Gastroesophageal sphincter (tissue), 4 donors: Measurements from ENCODE around the gene SLC38A11. TPM values are rescaled to one million over a fixed set of nuclear protein-coding genes. Genes with fewer than 3 reads are reported as not detected.

Source experiments
- ATAC-seq: fragments of 150-250 bp; one replicate; pipeline ENCODE4 v1.9.1; 2016; ENCODE audit warnings: mild to moderate bottlenecking, moderate library complexity
- H3K27ac ChIP-seq, 4 donors: fragments of 200-600 bp; sonication (generic) in 3 of 4; 1 replicate in 3 of 4; 2 replicates in 1 of 4; pipeline ENCODE4 v1.5.1; 2016 to 2019
- H3K27me3 ChIP-seq: fragments of 200-600 bp; sonication (generic); one replicate; pipeline ENCODE4 v1.5.1; 2019
- H3K36me3 ChIP-seq, 2 donors: fragments of 200-600 bp; sonication (generic); one replicate each; pipeline ENCODE4 v1.5.1; 2019; ENCODE audit warnings: control low read depth in 1 of 2
- H3K4me1 ChIP-seq, 3 donors: fragments of 200-600 bp; sonication (generic); 1 replicate in 2 of 3; 2 replicates in 1 of 3; pipeline ENCODE4 v1.5.1; 2016 to 2019; ENCODE audit warnings: control low read depth in 2 of 3
- H3K4me3 ChIP-seq, 2 donors: fragments of 200-600 bp; sonication (generic); one replicate each; pipeline ENCODE4 v1.5.1; 2019; ENCODE audit warnings: mild to moderate bottlenecking in 1 of 2, moderate library complexity in 1 of 2
- H3K9me3 ChIP-seq, 3 donors: fragments of 200-600 bp; sonication (generic); one replicate each; pipeline ENCODE4 v1.5.1; 2017 to 2019; ENCODE audit warnings: control low read depth in 2 of 3
- CTCF ChIP-seq, 4 experiments: fragments of 200-600 bp in 2 of 4; fragments of 450-650 bp in 2 of 4; sonication (generic) in 1 of 4; IDR thresholded peaks; one replicate each; pipeline ENCODE4 v1.5.1; 2017 to 2019; ENCODE audit warnings: antibody characterized with exemption in 4 of 4, mild to moderate bottlenecking in 2 of 4, moderate library complexity in 2 of 4
- EP300 ChIP-seq: sonication (generic); formaldehyde crosslinking; IDR thresholded peaks from one replicate; pipeline ENCODE4 v1.6.1; 2017; ENCODE audit warnings: antibody characterized with exemption, mild to moderate bottlenecking
- POLR2A ChIP-seq, 2 donors: fragments of 450-650 bp; IDR thresholded peaks; one replicate each; pipeline ENCODE4 v1.6.1; 2017; ENCODE audit warnings: antibody characterized with exemption in 2 of 2, mild to moderate bottlenecking in 2 of 2, moderate library complexity in 1 of 2
- POLR2AphosphoS5 ChIP-seq: sonication (generic); formaldehyde crosslinking; IDR thresholded peaks from one replicate; pipeline ENCODE4 v1.6.1; 2017; ENCODE audit warnings: antibody characterized with exemption
- WGBS, 2 donors: methylation state at CpG; one replicate each; pipeline ENCODE4 v1.1.5; 2018; ENCODE audit warnings: low coverage in 1 of 2; 5-methylcytosine and 5-hydroxymethylcytosine counted together
- total RNA-seq, 4 donors: library from RNA; depleted of rRNA; stranded (reverse); fragments of >200 nt; gene quantifications; one replicate each; pipeline ENCODE4 v1.1.0, GENCODE V29; 2016

SLC38A11 gene
- total RNA-seq, 4 donors from 2014 or later, result 0.49 to 11.7 (median 2.7) TPM

- peak overlapping the region in 1 of 4 donors; percentile 2 for H3K27ac ChIP-seq
Measured at GRCh38 chr2:164882276-164882675, 73.0 kb downstream of the SLC38A11 start.

GRCh38 chr2:164881524-164881923 is 73.8 kb downstream of the SLC38A11 start:
- H3K9me3 ChIP-seq, result no peaks in the 10 kb centered on the region
- no peak for ATAC-seq
- H3K36me3 ChIP-seq, result no peaks in the 10 kb centered on the region
- H3K27ac ChIP-seq, result no peak overlapping the region
- H3K4me3 ChIP-seq, result no peak overlapping the region
- TF ChIP-seq EP300 (no peak), POLR2AphosphoS5 (no peak), CTCF (IDR thresholded peaks at IDR 0.05) (no peak), POLR2A (IDR thresholded peaks at IDR 0.05) (no peak)
- WGBS, 2 donors, result 82 to 100% methylated on average over 1 of the region's 1 CpG
- peaks cover 0 to 21% (median 6%) of the 10 kb centered on the region in 3 donors for H3K4me1 ChIP-seq
- H3K27me3 ChIP-seq, result no peaks in the 10 kb centered on the region

More at GRCh38 chr2:164882276-164882675, 73.0 kb downstream of the SLC38A11 start:
- Histone ChIP-seq H3K4me1 (peaks cover 0 to 21% (median 6%) of the 10 kb centered on the region in 3 donors), H3K4me3 (no peak overlapping the region), H3K27me3 (no peaks in the 10 kb centered on the region), H3K9me3 (no peaks in the 10 kb centered on the region), H3K36me3 (no peaks in the 10 kb centered on the region)
- no peak for ATAC-seq
- TF ChIP-seq CTCF (IDR thresholded peaks at IDR 0.05), result no peak
- TF ChIP-seq POLR2A (IDR thresholded peaks at IDR 0.05), result no peak
- no peak for TF ChIP-seq POLR2AphosphoS5
- TF ChIP-seq EP300, result no peak
- WGBS, 2 donors, result 65 to 74% methylated on average over 9 of the region's 9 CpGs

GRCh38 chr2:164879901-164880535 is 75.3 kb downstream of the SLC38A11 start:
- H3K4me1 ChIP-seq, result peaks cover 0 to 21% (median 6%) of the 10 kb centered on the region in 3 donors
- no peaks in the 10 kb centered on the region for H3K36me3 ChIP-seq
- TF ChIP-seq POLR2A (IDR thresholded peaks at IDR 0.05), result no peak
- TF ChIP-seq CTCF (IDR thresholded peaks at IDR 0.05), result no peak
- no peak for TF ChIP-seq POLR2AphosphoS5
- TF ChIP-seq EP300, result no peak
- WGBS, 2 donors, result 17 to 21% methylated on average over 2 of the region's 2 CpGs
- no peak overlapping the region for H3K27ac ChIP-seq
- no peaks in the 10 kb centered on the region for H3K9me3 ChIP-seq
- no peak for ATAC-seq
- no peak overlapping the region for H3K4me3 ChIP-seq
- no peaks in the 10 kb centered on the region for H3K27me3 ChIP-seq

- no peak overlapping the region for H3K4me3 ChIP-seq
- H3K27me3 ChIP-seq, result no peaks in the 10 kb centered on the region
- TF ChIP-seq POLR2AphosphoS5 (no peak), POLR2A (IDR thresholded peaks at IDR 0.05) (no peak), CTCF (IDR thresholded peaks at IDR 0.05) (no peak), EP300 (no peak)
- no peaks in the 10 kb centered on the region for H3K36me3 ChIP-seq
- H3K4me1 ChIP-seq, result peaks cover 0 to 21% (median 6%) of the 10 kb centered on the region in 3 donors
- H3K27ac ChIP-seq, result no peak overlapping the region
- ATAC-seq, result no peak
- no peaks in the 10 kb centered on the region for H3K9me3 ChIP-seq
Measured at GRCh38 chr2:164877927-164878326, 77.4 kb downstream of the SLC38A11 start.

GRCh38 chr2:164877169-164877568 is 78.2 kb downstream of the SLC38A11 start:
- H3K36me3 ChIP-seq, result no peaks in the 10 kb centered on the region
- no peak overlapping the region for H3K27ac ChIP-seq
- ATAC-seq, result no peak
- H3K9me3 ChIP-seq, result no peaks in the 10 kb centered on the region
- H3K4me3 ChIP-seq, result no peak overlapping the region
- no peaks in the 10 kb centered on the region for H3K27me3 ChIP-seq
- TF ChIP-seq POLR2AphosphoS5 (no peak), CTCF (IDR thresholded peaks at IDR 0.05) (no peak), POLR2A (IDR thresholded peaks at IDR 0.05) (no peak), EP300 (no peak)
- peaks cover 0 to 14% (median 6%) of the 10 kb centered on the region in 3 donors for H3K4me1 ChIP-seq
- 75 to 100% methylated on average over 2 to 3 of the region's 4 CpGs for WGBS, 2 donors
